Ovary (tissue), 3 donors: Measurements from ENCODE around the gene EHBP1.

Experiments
- CTCF ChIP-seq, 3 donors: fragments of 450-650 bp in 2 of 3; fragments of 200-600 bp in 1 of 3; IDR thresholded peaks; one replicate each; pipeline versions ENCODE4 v1.5.1 to v1.8.0; 2016 to 2022; ENCODE audit warnings: antibody characterized with exemption in 3 of 3, mild to moderate bottlenecking in 1 of 3
- POLR2A ChIP-seq: fragments of 450-650 bp; IDR thresholded peaks from one replicate; pipeline ENCODE4 v1.6.1; 2017; ENCODE audit warnings: antibody characterized with exemption, mild to moderate bottlenecking, moderate library complexity
- donor health status: DM: no; HTN: no; CAD: no.

DNA sequence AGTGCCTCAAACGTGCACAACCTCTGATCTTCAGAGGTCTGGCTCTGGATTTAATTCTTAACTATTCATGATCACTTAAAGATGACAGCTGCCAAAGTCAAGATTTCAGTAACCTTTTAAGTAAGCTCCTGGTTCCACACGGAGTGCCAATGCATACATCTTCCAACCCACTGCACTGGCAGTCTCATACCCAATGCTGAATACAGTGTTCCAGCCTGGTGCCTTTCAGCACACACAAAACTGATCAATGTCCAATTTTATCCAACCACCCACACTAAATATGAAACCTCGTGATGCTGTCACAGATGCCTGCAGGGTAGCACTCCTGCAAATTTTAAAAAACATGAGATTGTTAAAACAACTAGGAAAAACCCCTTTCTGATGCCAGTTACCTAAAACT is 84.0 kb downstream of the EHBP1 start:
- no peak for TF ChIP-seq POLR2A
- TF ChIP-seq CTCF (IDR thresholded peaks at IDR 0.05): no peak
